MM.1S (cell line): ENCODE measurements around the gene NTM.

Source experiments
- DNase-seq: peaks from one replicate; pipeline ENCODE4 v3.0.0-alpha.2; 2015
- H2AFZ ChIP-seq: fragments of 300-600 bp; sonication (generic); 2 replicates; pipeline ENCODE4 v1.6.0; 2016; ENCODE audit warnings: antibody characterized with exemption, low read length
- H3F3A ChIP-seq: fragments of 300-600 bp; sonication (generic); 2 replicates; pipeline ENCODE4 v1.6.1; 2016; ENCODE audit warnings: mild to moderate bottlenecking, antibody characterized with exemption, low read length, moderate library complexity, mixed read lengths; ENCODE audit not compliant: insufficient read depth
- H3K27ac ChIP-seq: fragments of 300-600 bp; sonication (generic); 2 replicates; pipeline ENCODE4 v1.5.1; 2016; ENCODE audit warnings: mild to moderate bottlenecking, low read length
- H3K27me3 ChIP-seq: fragments of 300-600 bp; sonication (generic); replicated peaks from 2 replicates; pipeline ENCODE4 v1.6.0; 2016; ENCODE audit warnings: low read length; ENCODE audit not compliant: insufficient read depth
- H3K36me3 ChIP-seq: fragments of 300-600 bp; sonication (generic); replicated peaks from 2 replicates; pipeline ENCODE4 v1.6.1; 2016; ENCODE audit warnings: mild to moderate bottlenecking, low read length, mixed read lengths; ENCODE audit not compliant: insufficient read depth
- H3K4me1 ChIP-seq: fragments of 300-600 bp; sonication (generic); 2 replicates; pipeline ENCODE4 v1.6.1; 2016; ENCODE audit warnings: low read length, mixed read lengths
- H3K4me2 ChIP-seq: fragments of 300-600 bp; sonication (generic); 2 replicates; pipeline ENCODE4 v1.6.0; 2016; ENCODE audit warnings: low read depth, low read length
- H3K4me3 ChIP-seq: fragments of 300-600 bp; sonication (generic); 2 replicates; pipeline ENCODE4 v1.5.1; 2016; ENCODE audit warnings: low read length, mixed read lengths
- H3K79me2 ChIP-seq: fragments of 300-600 bp; sonication (generic); 2 replicates; pipeline ENCODE4 v1.6.1; 2016; ENCODE audit warnings: mixed run types, low read length, mixed read lengths
- H3K9ac ChIP-seq: fragments of 300-600 bp; sonication (generic); 2 replicates; pipeline ENCODE4 v1.6.1; 2016; ENCODE audit warnings: low read length, mixed read lengths
- H3K9me2 ChIP-seq: fragments of 300-600 bp; sonication (generic); replicated peaks from 2 replicates; pipeline ENCODE4 v1.6.1; 2016; ENCODE audit warnings: mild to moderate bottlenecking, low read length, mixed read lengths; ENCODE audit not compliant: insufficient read depth
- H3K9me3 ChIP-seq: fragments of 300-600 bp; sonication (generic); replicated peaks from 2 replicates; pipeline ENCODE4 v1.6.1; 2016; ENCODE audit warnings: mild to moderate bottlenecking, low read length, mixed read lengths; ENCODE audit not compliant: insufficient read depth
- H4K20me1 ChIP-seq: fragments of 300-600 bp; sonication (generic); 2 replicates; pipeline ENCODE4 v1.6.1; 2016; ENCODE audit warnings: mild to moderate bottlenecking, low read length, moderate library complexity, mixed read lengths; ENCODE audit not compliant: insufficient read depth
- CTCF ChIP-seq: fragments of 300-600 bp; sonication (generic); IDR thresholded peaks from 2 replicates; pipeline ENCODE4 v1.5.1; 2016; ENCODE audit warnings: antibody characterized with exemption, low read length, mixed read lengths
- EZH2 ChIP-seq: fragments of 300-600 bp; sonication (generic); optimal IDR thresholded peaks from 2 replicates; pipeline ENCODE3; 2017; ENCODE audit warnings: low read depth, mild to moderate bottlenecking, antibody characterized with exemption, low read length, mixed read lengths
- EZH2phosphoT487 ChIP-seq: fragments of 300-600 bp; sonication (generic); IDR thresholded peaks from 2 replicates; pipeline ENCODE4 v1.6.1; 2018; ENCODE audit warnings: antibody characterized with exemption, low read length

Gene NTM

GRCh38 chr11:132349811-132350733 is 979.7 kb downstream of the NTM start:
- no peaks in the 10 kb centered on the region for H3K27me3 ChIP-seq
- H4K20me1 ChIP-seq = no peaks in the 10 kb centered on the region
- peaks cover 54% of the 10 kb centered on the region for H3K4me1 ChIP-seq
- no peaks in the 10 kb centered on the region for H3K79me2 ChIP-seq
- peak overlapping the region; percentile 48 for H3K4me2 ChIP-seq
- TF ChIP-seq EZH2phosphoT487 (no peak), CTCF (peak; percentile 6; the same call in 1 of the 2 replicates)
- H3K4me3 ChIP-seq = no peak overlapping the region
- no peaks in the 10 kb centered on the region for H3K9me3 ChIP-seq
- no peak overlapping the region for H2AFZ ChIP-seq
- H3K9ac ChIP-seq = no peak overlapping the region
- H3K27ac ChIP-seq = peak overlapping the region; percentile 32; the same call in 1 of the 2 replicates
- H3K36me3 ChIP-seq = no peaks in the 10 kb centered on the region
- H3K9me2 ChIP-seq = no peaks in the 10 kb centered on the region
- DNase-seq = peak; percentile 63
- peaks cover 18% of the 10 kb centered on the region for H3F3A ChIP-seq

- Histone ChIP-seq H3K4me2 (no peak overlapping the region), H3K36me3 (no peaks in the 10 kb centered on the region), H4K20me1 (no peaks in the 10 kb centered on the region), H2AFZ (no peak overlapping the region), H3K9ac (no peak overlapping the region), H3K79me2 (no peaks in the 10 kb centered on the region), H3K9me2 (no peaks in the 10 kb centered on the region), H3K4me3 (no peak overlapping the region), H3K27me3 (no peaks in the 10 kb centered on the region), H3K27ac (no peak overlapping the region), H3F3A (peaks cover 18% of the 10 kb centered on the region), H3K4me1 (peaks cover 57% of the 10 kb centered on the region), H3K9me3 (no peaks in the 10 kb centered on the region)
- DNase-seq = no peak
- no peak for TF ChIP-seq EZH2
- TF ChIP-seq EZH2phosphoT487 = no peak
- no peak for TF ChIP-seq CTCF
Measured at GRCh38 chr11:132351050-132351449, 980.6 kb downstream of the NTM start.

- Histone ChIP-seq H3K79me2 (no peaks in the 10 kb centered on the region), H3K4me1 (peaks cover 59% of the 10 kb centered on the region), H3K4me3 (no peak overlapping the region), H3K36me3 (no peaks in the 10 kb centered on the region), H3K4me2 (no peak overlapping the region), H3K9me2 (no peaks in the 10 kb centered on the region), H3F3A (peaks cover 23% of the 10 kb centered on the region), H3K27me3 (no peaks in the 10 kb centered on the region), H3K9ac (no peak overlapping the region), H3K27ac (no peak overlapping the region), H3K9me3 (no peaks in the 10 kb centered on the region), H4K20me1 (no peaks in the 10 kb centered on the region), H2AFZ (no peak overlapping the region)
- no peak for TF ChIP-seq EZH2
- no peak for TF ChIP-seq EZH2phosphoT487
- no peak for TF ChIP-seq CTCF
- no peak for DNase-seq
Measured at GRCh38 chr11:132352497-132352896, 982.1 kb downstream of the NTM start.
